Activated CD4-positive, alpha-beta T cell treated with anti-CD3 and anti-CD28 coated beads, Interleukin-10, Interleukin-2, amounts not matched to agents 100 ng/mL and 50 ng/mL, durations not matched to agents 16 hours and 8 hours (primary cell): ENCODE measurements around the gene CAMTA1.

Source experiments
- DNase-seq: peaks from one replicate; pipeline ENCODE4 v3.0.0-alpha.2; 2020

The CAMTA1 gene

GRCh38 chr1:6961905-6962477 lies 176.7 kb downstream of the CAMTA1 start:
- DNase-seq, result no peak

DNA sequence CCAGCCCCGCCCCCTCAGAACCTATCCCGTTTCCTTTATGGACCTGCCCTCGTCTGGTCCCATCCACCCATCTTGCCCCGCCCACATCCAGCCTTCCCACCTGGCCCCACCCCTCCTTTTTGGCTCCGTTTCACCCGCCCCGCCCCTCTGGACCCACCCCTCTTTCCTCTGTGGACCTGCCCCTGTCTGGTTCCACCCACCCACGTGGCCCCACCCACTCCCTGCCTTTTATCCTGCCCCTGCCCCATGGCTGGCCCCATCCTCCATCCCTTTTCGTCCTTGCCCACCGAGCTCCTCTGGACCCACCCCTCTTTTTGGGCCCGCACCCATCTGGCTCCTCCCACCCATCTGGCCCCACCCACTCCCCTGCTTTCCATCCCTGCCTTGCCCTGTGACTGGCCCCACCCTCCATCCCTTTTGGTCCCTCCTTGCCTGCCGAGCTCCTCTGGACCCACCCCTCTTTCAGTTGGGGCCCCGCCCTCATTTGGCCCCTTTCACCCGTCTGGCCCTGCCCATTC lies 177.3 kb downstream of the CAMTA1 start:
- DNase-seq, result peak; percentile 55

- DNase-seq, result peak; percentile 55
Measured at GRCh38 chr1:6962996-6963911, 178.0 kb downstream of the CAMTA1 start.

DNA sequence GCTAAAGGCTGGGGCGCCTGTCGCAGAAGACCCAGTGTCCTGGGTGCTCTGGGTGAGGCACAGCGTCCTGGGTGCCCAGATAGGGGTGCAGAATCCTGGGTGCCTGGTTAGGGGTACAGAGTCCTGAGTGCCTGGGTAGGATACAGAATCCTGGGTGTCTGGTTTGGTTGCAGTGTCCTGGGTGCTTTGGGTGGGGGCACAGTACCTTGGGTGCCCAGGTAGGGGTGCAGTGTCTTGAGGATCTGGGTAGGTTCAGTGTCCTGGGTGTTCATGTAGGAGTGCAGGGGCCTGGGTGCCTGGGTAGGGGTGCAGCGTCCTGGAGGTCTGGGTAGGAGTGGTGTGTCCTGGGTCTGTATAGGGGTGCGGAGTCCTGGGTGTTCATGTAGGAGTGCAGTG lies 178.7 kb downstream of the CAMTA1 start:
- no peak for DNase-seq

GRCh38 chr1:6965083-6965934 lies 180.1 kb downstream of the CAMTA1 start:
- DNase-seq, result no peak

- DNase-seq, result no peak
Measured at GRCh38 chr1:6965935-6966241, 180.6 kb downstream of the CAMTA1 start.

GRCh38 chr1:6966326-6966725 lies 181.1 kb downstream of the CAMTA1 start:
- DNase-seq, result no peak

GRCh38 chr1:6967431-6968111 lies 182.3 kb downstream of the CAMTA1 start:
- no peak for DNase-seq

- no peak for DNase-seq
Measured at GRCh38 chr1:6969106-6969505, 183.9 kb downstream of the CAMTA1 start.

DNA sequence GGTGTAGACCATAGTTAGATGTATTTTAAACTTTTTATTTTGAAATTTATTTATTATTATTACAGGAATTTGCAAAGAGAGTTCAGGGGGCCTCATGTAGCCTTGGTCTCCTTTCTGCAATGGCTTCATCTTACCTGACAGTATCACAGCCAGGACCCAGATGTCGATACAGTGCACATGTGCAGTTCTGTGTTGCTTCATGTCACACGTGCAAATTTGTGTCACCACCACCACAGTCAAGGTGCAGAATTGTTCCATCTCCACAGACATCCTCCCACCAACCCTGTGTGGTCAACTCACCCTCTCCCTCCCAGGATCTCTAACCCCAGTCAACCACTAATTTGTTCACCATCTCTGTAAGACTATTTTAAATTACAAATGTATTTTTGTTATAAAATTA lies 184.5 kb downstream of the CAMTA1 start:
- DNase-seq, result no peak

DNA sequence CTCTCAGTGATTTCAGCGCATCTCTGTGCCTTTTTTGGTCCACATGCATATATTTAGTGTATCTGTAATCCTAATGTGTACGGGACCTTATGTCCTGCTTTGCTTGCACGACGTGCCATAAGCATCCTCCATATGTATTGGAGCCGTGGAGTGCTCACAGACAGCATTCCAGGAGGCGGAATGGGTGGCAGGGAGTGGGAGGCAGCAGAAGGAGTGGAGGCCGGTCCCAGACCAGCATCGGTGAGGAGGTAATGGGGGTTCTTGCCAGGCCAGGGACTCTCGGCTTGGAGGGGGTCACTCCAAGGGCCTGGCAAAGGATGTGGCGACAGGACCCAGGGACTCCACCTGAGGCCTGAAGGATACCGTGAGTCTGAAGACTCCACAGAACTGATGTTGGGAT lies 185.0 kb downstream of the CAMTA1 start:
- no peak for DNase-seq

- no peak for DNase-seq
Measured at GRCh38 chr1:6971048-6971447, 185.8 kb downstream of the CAMTA1 start.

DNA sequence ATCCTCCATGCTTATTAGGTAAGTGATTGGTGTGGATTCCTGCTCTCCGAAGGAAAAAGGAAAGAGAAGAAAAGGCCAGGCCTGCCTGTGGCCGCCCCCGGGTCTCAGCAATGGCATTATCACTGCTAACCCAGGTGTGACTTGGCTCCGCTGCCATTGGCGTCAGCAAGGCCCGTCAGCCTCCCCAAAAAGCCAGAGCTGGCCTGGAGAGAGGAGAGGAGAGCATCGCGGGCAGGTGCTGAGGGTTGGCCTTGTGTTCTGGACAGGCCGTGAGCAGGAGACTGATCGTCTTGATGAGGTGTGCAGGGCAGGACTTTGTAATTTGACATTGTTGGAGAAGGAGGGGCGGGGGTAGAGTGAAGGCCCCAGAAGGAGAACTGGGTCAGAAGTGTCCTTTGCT lies 186.4 kb downstream of the CAMTA1 start:
- no peak for DNase-seq

DNA sequence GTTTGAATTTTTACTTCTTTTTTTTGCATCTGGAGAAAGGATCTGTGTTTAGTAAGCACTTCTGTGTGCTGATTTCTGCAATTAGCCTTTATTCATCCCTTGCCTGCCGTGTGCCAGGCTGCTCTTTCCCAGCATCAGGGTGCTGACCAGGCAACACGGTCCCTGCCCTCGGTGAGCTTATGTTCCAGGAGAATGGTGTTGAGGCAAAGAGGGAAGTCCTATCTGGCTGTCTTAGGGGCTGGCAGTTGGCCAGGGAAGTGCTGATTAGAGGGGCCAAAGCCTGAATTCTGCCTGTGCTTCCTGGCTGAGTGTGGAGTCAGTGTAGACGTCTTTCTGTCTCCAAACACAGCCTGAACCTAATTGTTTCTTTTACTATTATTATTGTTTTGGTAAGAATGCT lies 187.1 kb downstream of the CAMTA1 start:
- no peak for DNase-seq

DNA sequence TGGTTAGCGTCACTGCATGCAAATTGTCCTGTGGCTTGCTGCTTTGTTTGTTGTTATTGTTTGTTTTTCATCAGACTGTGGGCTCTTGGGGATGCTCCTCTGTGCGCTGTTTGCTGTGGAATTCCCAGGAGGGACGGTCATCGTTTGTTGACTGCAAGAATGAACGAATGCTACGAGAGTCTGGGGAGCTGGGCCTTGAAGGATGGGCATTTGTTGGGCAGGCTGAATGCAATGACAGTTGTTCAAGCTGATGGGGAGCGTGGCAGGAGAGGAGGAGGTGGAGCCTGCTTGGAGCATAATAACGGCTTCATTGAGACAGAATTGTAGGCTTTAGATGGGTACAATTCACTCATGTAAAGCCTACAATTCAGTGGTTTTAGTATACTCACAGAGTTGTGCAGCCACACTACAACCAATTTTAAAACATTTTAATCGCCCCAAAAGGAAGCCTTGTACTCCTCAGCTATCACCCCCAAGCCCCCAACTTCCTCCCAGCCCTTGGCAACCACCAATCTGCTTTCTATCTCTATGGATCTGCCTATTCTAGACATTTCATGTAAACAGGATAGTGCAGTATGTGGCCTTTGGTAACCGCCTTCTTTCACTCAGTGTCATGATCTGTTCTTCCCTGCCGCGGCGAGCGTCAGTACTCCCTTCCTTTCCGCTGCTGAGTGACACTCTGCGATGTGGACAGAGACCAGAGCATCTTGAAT lies 190.2 kb downstream of the CAMTA1 start:
- DNase-seq, result no peak

DNA sequence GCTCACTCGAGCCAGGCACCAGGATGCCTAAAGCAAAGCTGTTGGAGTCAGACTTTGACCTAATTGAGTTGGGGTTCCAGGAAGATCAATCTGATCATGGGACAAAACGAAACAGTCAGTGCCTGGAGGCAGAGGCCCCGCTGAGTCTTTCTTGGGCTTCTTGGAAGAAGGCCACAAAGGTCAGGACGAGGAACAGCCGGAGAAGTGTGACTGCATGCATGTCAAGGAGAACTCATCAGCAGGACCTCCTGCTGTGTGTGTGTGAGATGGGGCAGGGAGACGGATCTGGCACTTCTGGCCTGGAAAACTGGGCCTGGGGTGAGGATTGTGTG lies 190.8 kb downstream of the CAMTA1 start:
- no peak for DNase-seq

- DNase-seq, result no peak
Measured at GRCh38 chr1:6979003-6979613, 193.9 kb downstream of the CAMTA1 start.

- no peak for DNase-seq
Measured at GRCh38 chr1:6981595-6981994, 196.3 kb downstream of the CAMTA1 start.

GRCh38 chr1:6982443-6982842 lies 197.2 kb downstream of the CAMTA1 start:
- no peak for DNase-seq

- no peak for DNase-seq
Measured at GRCh38 chr1:6982860-6983259, 197.6 kb downstream of the CAMTA1 start.

DNA sequence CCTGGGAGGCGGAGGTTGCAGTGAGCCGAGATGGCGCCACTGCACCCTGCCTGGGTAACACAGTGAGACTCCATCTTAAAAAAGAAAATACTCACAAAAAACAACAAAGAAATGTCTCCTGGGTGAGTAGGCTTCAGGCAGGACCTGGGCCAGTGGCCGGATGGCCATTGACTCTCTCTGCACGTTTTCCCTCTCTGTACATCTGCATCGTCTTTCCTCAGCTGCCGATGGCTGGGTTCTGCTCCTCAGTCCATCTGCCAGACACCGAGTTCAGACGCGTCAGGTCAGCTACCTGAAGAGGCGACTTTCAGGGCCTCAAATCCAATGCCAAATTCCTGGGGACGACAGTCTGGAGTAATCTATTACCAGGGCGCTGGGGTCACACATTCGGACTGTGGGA lies 199.3 kb downstream of the CAMTA1 start:
- DNase-seq, result no peak

- no peak for DNase-seq
Measured at GRCh38 chr1:6984986-6985385, 199.7 kb downstream of the CAMTA1 start.
